Activated B cell treated with CpG ODN at 0.5 μM for 24 hours (primary cell): ENCODE measurements around the gene SDHAF4. TPM values are rescaled to one million over a fixed set of nuclear protein-coding genes. Genes with fewer than 3 reads are reported as not detected.

Source experiments
- ATAC-seq: fragments of 200-7000 bp; cut with Tn5 transposase; one replicate; pipeline ENCODE4 v1.10.0; 2021; ENCODE audit warnings: low read depth, mild to moderate bottlenecking, moderate library complexity
- CTCF ChIA-PET: fragments of 350-600 bp; sonication (Branson Sonifier 250); formaldehyde crosslinking; loops from one replicate; lab custom pipeline; 2021; ENCODE audit warnings: antibody characterized with exemption; lab: Charles Lee
- POLR2A ChIA-PET: fragments of 350-600 bp; sonication (Branson Sonifier 250); formaldehyde crosslinking; loops from one replicate; lab custom pipeline; 2021; ENCODE audit warnings: antibody characterized with exemption; lab: Charles Lee
- DNase-seq: peaks from one replicate; pipeline ENCODE4 v3.0.0; 2022
- H3K27ac Mint-ChIP-seq: one replicate; pipeline ENCODE4 v1.8.0; 2020; ENCODE audit warnings: mixed read lengths
- H3K27me3 Mint-ChIP-seq: one replicate; pipeline ENCODE4 v1.8.0; 2021; ENCODE audit warnings: mixed read lengths
- H3K36me3 Mint-ChIP-seq: one replicate; pipeline ENCODE4 v1.8.0; 2021; ENCODE audit warnings: low read depth, mixed read lengths
- H3K4me1 Mint-ChIP-seq: one replicate; pipeline ENCODE4 v1.8.0; 2021; ENCODE audit warnings: mixed read lengths
- H3K4me3 Mint-ChIP-seq: one replicate; pipeline ENCODE4 v1.8.0; 2020; ENCODE audit warnings: mild to moderate bottlenecking, mixed read lengths
- H3K9me3 Mint-ChIP-seq: one replicate; pipeline ENCODE4 v1.8.0; 2020; ENCODE audit warnings: mixed read lengths
- CTCF ChIP-seq: fragments of 200-600 bp; IDR thresholded peaks from one replicate; pipeline ENCODE4 v1.8.0; 2022; ENCODE audit warnings: antibody characterized with exemption, mild to moderate bottlenecking
- intact Hi-C: fragments of 100-400 bp; cut with micrococcal nuclease; formaldehyde crosslinking; loops from one replicate; pipeline ENCODE4 v1.15.1; 2024
- total RNA-seq: library from RNA; stranded (reverse); gene quantifications from 2 replicates; pipeline ENCODE4 v1.2.3, GENCODE V29; 2022

SDHAF4 gene
- total RNA-seq, 1 donor from 2014 or later, result 7.6 TPM

DNA sequence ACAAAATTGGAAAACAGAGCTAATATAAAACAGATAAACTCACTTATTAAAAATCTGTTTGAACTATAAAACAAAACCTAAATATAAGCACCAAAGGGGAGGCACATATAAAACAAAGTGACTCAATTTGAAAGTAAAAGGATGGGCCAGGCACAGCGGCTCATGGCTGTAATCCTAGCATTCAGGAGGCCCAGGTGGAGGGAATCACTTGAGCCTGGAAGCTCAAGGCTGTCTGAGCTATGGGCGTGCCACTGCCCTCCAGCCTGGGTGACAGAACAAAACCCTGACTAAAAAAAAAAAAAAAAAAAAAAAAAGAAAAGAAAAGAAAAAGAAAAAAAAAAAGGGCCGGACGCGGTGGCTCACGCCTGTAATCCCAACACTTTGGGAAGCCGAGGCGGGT, 69.9 kb downstream of the SDHAF4 start:
- Mint-ChIP-seq H3K9me3 (no peaks in the 10 kb centered on the region), H3K4me3 (no peak overlapping the region), H3K4me1 (no peaks in the 10 kb centered on the region), H3K27me3 (no peaks in the 10 kb centered on the region), H3K36me3 (no peaks in the 10 kb centered on the region), H3K27ac (no peak overlapping the region)
- TF ChIP-seq CTCF, result no peak
- intact Hi-C loops, result no loop called here
- ATAC-seq (no peak), DNase-seq (no peak)
- ChIA-PET CTCF (interaction anchor here (0.6 kb wide), 1 partner anchor 51 kb away, joined by 3 read pairs; no protein-coding TSS in a partner anchor), POLR2A (no interaction called here)

DNA sequence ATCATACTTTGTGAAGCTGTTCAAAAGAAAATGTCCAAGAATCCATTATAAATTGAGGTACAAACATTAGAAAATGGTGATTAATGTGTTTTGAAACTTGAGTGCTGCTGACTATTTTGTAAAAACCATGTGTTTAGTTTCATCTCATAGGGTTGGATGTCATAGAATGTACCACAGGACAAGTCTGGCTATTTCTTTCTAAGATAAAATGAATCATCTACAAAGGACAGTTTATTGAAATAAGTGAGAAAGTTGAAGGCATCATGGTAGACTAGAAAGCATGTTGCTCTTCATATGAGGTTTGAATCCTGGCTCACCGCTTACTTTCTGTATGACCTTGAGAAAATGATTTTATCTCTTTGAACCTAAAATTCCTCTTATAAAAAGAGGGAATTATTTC, 71.7 kb downstream of the SDHAF4 start:
- TF ChIP-seq CTCF, result no peak
- H3K36me3 Mint-ChIP-seq, result no peaks in the 10 kb centered on the region
- no peak overlapping the region for H3K4me3 Mint-ChIP-seq
- intact Hi-C loops, result no loop called here
- no peak overlapping the region for H3K27ac Mint-ChIP-seq
- POLR2A ChIA-PET, result no interaction called here
- no peaks in the 10 kb centered on the region for H3K9me3 Mint-ChIP-seq
- no peaks in the 10 kb centered on the region for H3K27me3 Mint-ChIP-seq
- DNase-seq (no peak), ATAC-seq (no peak)
- H3K4me1 Mint-ChIP-seq, result no peaks in the 10 kb centered on the region
- CTCF ChIA-PET, result interaction anchor here (0.6 kb wide), 1 partner anchor 578 kb away, joined by 3 read pairs; no protein-coding TSS in a partner anchor

Other genes starting within 250 kb of the SDHAF4 start
- 15.6 and 18.2 TPM in 2 replicates for gene FAM135A, start 153.4 kb upstream of the SDHAF4 start, total RNA-seq
- gene SMAP1, start 101.0 kb downstream of the SDHAF4 start, total RNA-seq, result 20.7 and 21.6 TPM in 2 replicates